ENCODE data around the gene CPLANE1. TPM values are rescaled to one million over a fixed set of nuclear protein-coding genes. Genes with fewer than 3 reads are reported as not detected.

Gene CPLANE1
- total and polyA plus RNA-seq, 10 of the 15 experiments (the other 5 are each of a cell fraction or from before 2014, with no cell fraction given): 1.7 to 14.8 (median 6.7) TPM

GRCh38 chr5:37109338-37109737 is 139.8 kb downstream of the CPLANE1 start:
- CTCF ChIA-PET: no interaction called here
- H3K4me2 ChIP-seq (ENCODE audit: control insufficient read depth, insufficient read depth): no peak overlapping the region
- RAD21 ChIA-PET (ENCODE audit: unreplicated experiment): no interaction called here
- SMC1A ChIA-PET (ENCODE audit: uncharacterized antibody, unreplicated experiment): interaction anchor here (0.8 to 1.3 kb wide), 3 partner anchors 10 to 137 kb away, joined by 4 to 5 read pairs (median 4); no protein-coding TSS in a partner anchor
- H3K4me1 ChIP-seq (ENCODE audit: control insufficient read depth, insufficient read depth, low read length): peaks cover 21% of the 10 kb centered on the region
- H2AFZ ChIP-seq (ENCODE audit: control insufficient read depth, low read depth, low read length): no peak overlapping the region
- peaks cover 9% of the 10 kb centered on the region; the same call in 2 of the 3 replicates for H3K9me3 ChIP-seq (replicated peaks; ENCODE audit: control insufficient read depth, insufficient read depth, low read length)
- H3K36me3 ChIP-seq (ENCODE audit: control insufficient read depth in 2 of 2, insufficient read depth in 2 of 2, low read length in 1 of 2): 0 out of 4 replicates have a peak, but pooled peaks cover 0 to 1% of the 10 kb centered on the region in 2 experiments
- in situ Hi-C loops (cut with MboI) (no loop called here), intact Hi-C loops (cut with micrococcal nuclease; ENCODE audit: unreplicated experiment) (no loop called here)
- H3K79me2 ChIP-seq (ENCODE audit: control insufficient read depth, insufficient read depth, low read length): no peaks in the 10 kb centered on the region
- 98% methylated on average over 3 of the region's 3 CpGs for WGBS (ENCODE audit: insufficient coverage, insufficient replicate concordance, low lambda C conversion rate, missing lambda C conversion rate)
- POLR2A ChIA-PET: no interaction called here
- no peak overlapping the region for H3K4me3 ChIP-seq
- ATAC-seq (no peak), FAIRE-seq (no peak), DNase-seq (ENCODE audit: low read depth, low spot score) (no peak)
- H4K20me1 ChIP-seq (ENCODE audit: control insufficient read depth, insufficient read depth): no peaks in the 10 kb centered on the region
- no peak overlapping the region for H3K27ac ChIP-seq (ENCODE audit: control insufficient read depth, insufficient read depth)
- no peak overlapping the region for H3K9ac ChIP-seq (ENCODE audit: control insufficient read depth, insufficient read depth, low read length)
- no TSS peak for BruUV-seq (replicated peaks)
- TF ChIP-seq POLR2AphosphoS5 (IDR thresholded peaks at IDR 0.05; ENCODE audit: low read length) (no peak), HDGF (IDR thresholded peaks at IDR 0.05) (no peak), JUNB (IDR thresholded peaks at IDR 0.05) (no peak)
- H3K27me3 ChIP-seq (replicated peaks in 1 of 2; ENCODE audit: control insufficient read depth in 2 of 2, insufficient read depth in 2 of 2, low read length in 1 of 2): no peaks in the 10 kb centered on the region

GRCh38 chr5:37103302-37103701 is 145.9 kb downstream of the CPLANE1 start:
- H4K20me1 ChIP-seq (ENCODE audit: control insufficient read depth, insufficient read depth): no peaks in the 10 kb centered on the region
- no peak for ATAC-seq
- no peak overlapping the region for H2AFZ ChIP-seq (ENCODE audit: control insufficient read depth, low read depth, low read length)
- no peaks in the 10 kb centered on the region for H3K4me1 ChIP-seq (ENCODE audit: control insufficient read depth, insufficient read depth, low read length)
- no peak for DNase-seq (ENCODE audit: low read depth, low spot score)
- no peak overlapping the region for H3K4me2 ChIP-seq (ENCODE audit: control insufficient read depth, insufficient read depth)
- CTCF ChIA-PET: no interaction called here
- intact Hi-C loops (cut with micrococcal nuclease; ENCODE audit: unreplicated experiment) (no loop called here), in situ Hi-C loops (cut with MboI) (no loop called here)
- H3K9ac ChIP-seq (ENCODE audit: control insufficient read depth, insufficient read depth, low read length): no peak overlapping the region
- H3K36me3 ChIP-seq (ENCODE audit: control insufficient read depth in 2 of 2, insufficient read depth in 2 of 2, low read length in 1 of 2): 0 out of 4 replicates have a peak, but pooled peaks cover 0 to 1% of the 10 kb centered on the region in 2 experiments
- RAD21 ChIA-PET (ENCODE audit: unreplicated experiment): interaction anchor here (0.9 kb wide), 1 partner anchor 8 kb away, joined by 3 read pairs; no protein-coding TSS in a partner anchor
- H3K79me2 ChIP-seq (ENCODE audit: control insufficient read depth, insufficient read depth, low read length): no peaks in the 10 kb centered on the region
- SMC1A ChIA-PET (ENCODE audit: uncharacterized antibody, unreplicated experiment): interaction anchor here (1.0 to 1.7 kb wide), 5 partner anchors 8 to 17 kb away, joined by 3 to 5 read pairs (median 4); no protein-coding TSS in a partner anchor
- H3K27ac ChIP-seq (ENCODE audit: control insufficient read depth, insufficient read depth): no peak overlapping the region
- WGBS (ENCODE audit: insufficient coverage, insufficient replicate concordance, low lambda C conversion rate, missing lambda C conversion rate): 69% methylated on average over 2 of the region's 2 CpGs
- no peaks in the 10 kb centered on the region for H3K9me3 ChIP-seq (replicated peaks; ENCODE audit: control insufficient read depth, insufficient read depth, low read length)
- H3K4me3 ChIP-seq: no peak overlapping the region
- FAIRE-seq: no peak
- no TSS peak for BruUV-seq (replicated peaks)
- POLR2A ChIA-PET: interaction anchor here (1.1 kb wide), 1 partner anchor 28 kb away, joined by 4 read pairs; no protein-coding TSS in a partner anchor
- H3K27me3 ChIP-seq (replicated peaks in 1 of 2; ENCODE audit: control insufficient read depth in 2 of 2, insufficient read depth in 2 of 2, low read length in 1 of 2): no peaks in the 10 kb centered on the region
- TF ChIP-seq FOXM1 (IDR thresholded peaks at IDR 0.05; ENCODE audit: low read depth, low read length) (no peak), SIN3A (IDR thresholded peaks at IDR 0.05; ENCODE audit: low read depth, low read length) (no peak), KLF5 (IDR thresholded peaks at IDR 0.05; ENCODE audit: partially characterized antibody) (no peak), POLR2AphosphoS2 (IDR thresholded peaks at IDR 0.05; ENCODE audit: low read depth, low read length) (no peak), FOS (IDR thresholded peaks at IDR 0.05; ENCODE audit: borderline replicate concordance, extremely low read depth, insufficient read length) (no peak), RB1 (IDR thresholded peaks at IDR 0.05; ENCODE audit: borderline replicate concordance) (no peak), RELB (IDR thresholded peaks at IDR 0.05; ENCODE audit: low read depth) (no peak)
- TF ChIP-seq, protein P1, sequence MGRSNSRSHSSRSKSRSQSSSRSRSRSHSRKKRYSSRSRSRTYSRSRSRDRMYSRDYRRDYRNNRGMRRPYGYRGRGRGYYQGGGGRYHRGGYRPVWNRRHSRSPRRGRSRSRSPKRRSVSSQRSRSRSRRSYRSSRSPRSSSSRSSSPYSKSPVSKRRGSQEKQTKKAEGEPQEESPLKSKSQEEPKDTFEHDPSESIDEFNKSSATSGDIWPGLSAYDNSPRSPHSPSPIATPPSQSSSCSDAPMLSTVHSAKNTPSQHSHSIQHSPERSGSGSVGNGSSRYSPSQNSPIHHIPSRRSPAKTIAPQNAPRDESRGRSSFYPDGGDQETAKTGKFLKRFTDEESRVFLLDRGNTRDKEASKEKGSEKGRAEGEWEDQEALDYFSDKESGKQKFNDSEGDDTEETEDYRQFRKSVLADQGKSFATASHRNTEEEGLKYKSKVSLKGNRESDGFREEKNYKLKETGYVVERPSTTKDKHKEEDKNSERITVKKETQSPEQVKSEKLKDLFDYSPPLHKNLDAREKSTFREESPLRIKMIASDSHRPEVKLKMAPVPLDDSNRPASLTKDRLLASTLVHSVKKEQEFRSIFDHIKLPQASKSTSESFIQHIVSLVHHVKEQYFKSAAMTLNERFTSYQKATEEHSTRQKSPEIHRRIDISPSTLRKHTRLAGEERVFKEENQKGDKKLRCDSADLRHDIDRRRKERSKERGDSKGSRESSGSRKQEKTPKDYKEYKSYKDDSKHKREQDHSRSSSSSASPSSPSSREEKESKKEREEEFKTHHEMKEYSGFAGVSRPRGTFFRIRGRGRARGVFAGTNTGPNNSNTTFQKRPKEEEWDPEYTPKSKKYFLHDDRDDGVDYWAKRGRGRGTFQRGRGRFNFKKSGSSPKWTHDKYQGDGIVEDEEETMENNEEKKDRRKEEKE (IDR thresholded peaks at IDR 0.05): no peak
- TF ChIP-seq, protein P2, sequence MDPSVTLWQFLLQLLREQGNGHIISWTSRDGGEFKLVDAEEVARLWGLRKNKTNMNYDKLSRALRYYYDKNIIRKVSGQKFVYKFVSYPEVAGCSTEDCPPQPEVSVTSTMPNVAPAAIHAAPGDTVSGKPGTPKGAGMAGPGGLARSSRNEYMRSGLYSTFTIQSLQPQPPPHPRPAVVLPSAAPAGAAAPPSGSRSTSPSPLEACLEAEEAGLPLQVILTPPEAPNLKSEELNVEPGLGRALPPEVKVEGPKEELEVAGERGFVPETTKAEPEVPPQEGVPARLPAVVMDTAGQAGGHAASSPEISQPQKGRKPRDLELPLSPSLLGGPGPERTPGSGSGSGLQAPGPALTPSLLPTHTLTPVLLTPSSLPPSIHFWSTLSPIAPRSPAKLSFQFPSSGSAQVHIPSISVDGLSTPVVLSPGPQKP (IDR thresholded peaks at IDR 0.05; ENCODE audit: low read depth, low read length): no peak
